Tibial nerve (tissue), 4 donors: Measurements from ENCODE around the gene POLR1H. TPM values are rescaled to one million over a fixed set of nuclear protein-coding genes. Genes with fewer than 3 reads are reported as not detected.

Experiments used
- DNase-seq, 2 donors: peaks; one replicate each; pipeline ENCODE4 v3.0.0-alpha.2; 2019; ENCODE audit warnings: low spot score in 2 of 2
- H3K27ac ChIP-seq, 4 donors: fragments of 200-600 bp; sonication (generic) in 3 of 4; one replicate each; pipeline ENCODE4 v1.5.1; 2017 to 2019; ENCODE audit warnings: mild to moderate bottlenecking in 1 of 4
- H3K27me3 ChIP-seq, 2 donors: fragments of 200-600 bp; sonication (generic) in 1 of 2; one replicate each; pipeline versions ENCODE4 v1.5.1 to v1.6.0; 2017 to 2019
- H3K36me3 ChIP-seq, 3 donors: fragments of 200-600 bp; sonication (generic); one replicate each; pipeline ENCODE4 v1.5.1; 2018 to 2019
- H3K4me1 ChIP-seq, 4 donors: fragments of 200-600 bp; sonication (generic) in 3 of 4; one replicate each; pipeline ENCODE4 v1.5.1; 2017 to 2019
- H3K4me3 ChIP-seq, 4 donors: fragments of 200-600 bp; sonication (generic) in 3 of 4; one replicate each; pipeline ENCODE4 v1.5.1; 2017 to 2019; ENCODE audit warnings: mild to moderate bottlenecking in 1 of 4, moderate library complexity in 1 of 4
- H3K9me3 ChIP-seq, 4 donors: fragments of 200-600 bp; sonication (generic) in 3 of 4; one replicate each; pipeline ENCODE4 v1.5.1; 2017 to 2019
- EP300 ChIP-seq, 2 donors: sonication (generic); formaldehyde crosslinking; IDR thresholded peaks; one replicate each; pipeline ENCODE4 v1.6.1; 2017; ENCODE audit warnings: antibody characterized with exemption in 2 of 2, mild to moderate bottlenecking in 1 of 2
- POLR2A ChIP-seq, 2 donors: fragments of 450-650 bp; IDR thresholded peaks; one replicate each; pipeline ENCODE4 v1.6.1; 2017; ENCODE audit warnings: antibody characterized with exemption in 2 of 2, mild to moderate bottlenecking in 2 of 2, moderate library complexity in 2 of 2
- WGBS, 2 donors: methylation state at CpG; one replicate each; pipeline ENCODE4 v1.1.5; 2018; 5-methylcytosine and 5-hydroxymethylcytosine counted together
- total RNA-seq, 4 donors: library from RNA; depleted of rRNA; stranded (reverse); fragments of >200 nt; gene quantifications; one replicate each; pipeline ENCODE4 v1.1.0, GENCODE V29; 2016
- TF ChIP-seq, protein P1 (sequence below), 5 experiments: fragments of 200-600 bp in 3 of 5; fragments of 450-650 bp in 2 of 5; sonication (generic) in 3 of 5; IDR thresholded peaks; one replicate each; pipeline ENCODE4 v1.5.1; 2016 to 2019; ENCODE audit warnings: antibody characterized with exemption in 5 of 5, mild to moderate bottlenecking in 3 of 5, moderate library complexity in 2 of 5

Gene POLR1H
- total RNA-seq, 4 donors from 2014 or later: 22.4 to 30.6 (median 24.8) TPM

DNA sequence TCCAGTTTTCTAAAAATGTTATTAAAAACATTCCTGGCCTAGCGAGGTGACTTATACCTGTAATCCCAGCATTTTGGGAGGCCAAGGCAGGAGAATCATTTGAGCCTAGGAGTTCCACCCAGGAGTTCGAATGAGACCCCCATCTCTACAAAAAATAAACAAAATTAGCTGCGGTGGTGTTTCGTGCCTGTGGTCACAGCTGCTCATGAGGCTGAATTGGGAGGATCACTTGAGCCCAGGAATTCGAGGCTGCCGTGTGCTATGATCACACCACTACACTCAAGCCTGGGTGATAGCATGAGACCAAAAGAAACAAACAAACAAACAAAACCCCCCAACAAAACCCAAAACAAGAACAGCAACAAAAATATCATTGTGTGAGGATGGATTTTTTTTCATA, 19.8 kb upstream of the POLR1H start:
- Histone ChIP-seq H3K4me3 (no peak overlapping the region), H3K27ac (no peak overlapping the region), H3K9me3 (no peaks in the 10 kb centered on the region), H3K36me3 (no peaks in the 10 kb centered on the region), H3K27me3 (no peaks in the 10 kb centered on the region), H3K4me1 (no peaks in the 10 kb centered on the region)
- DNase-seq: no peak
- TF ChIP-seq POLR2A (IDR thresholded peaks at IDR 0.05) (no peak), EP300 (IDR thresholded peaks at IDR 0.05) (no peak)
- TF ChIP-seq, protein P1, sequence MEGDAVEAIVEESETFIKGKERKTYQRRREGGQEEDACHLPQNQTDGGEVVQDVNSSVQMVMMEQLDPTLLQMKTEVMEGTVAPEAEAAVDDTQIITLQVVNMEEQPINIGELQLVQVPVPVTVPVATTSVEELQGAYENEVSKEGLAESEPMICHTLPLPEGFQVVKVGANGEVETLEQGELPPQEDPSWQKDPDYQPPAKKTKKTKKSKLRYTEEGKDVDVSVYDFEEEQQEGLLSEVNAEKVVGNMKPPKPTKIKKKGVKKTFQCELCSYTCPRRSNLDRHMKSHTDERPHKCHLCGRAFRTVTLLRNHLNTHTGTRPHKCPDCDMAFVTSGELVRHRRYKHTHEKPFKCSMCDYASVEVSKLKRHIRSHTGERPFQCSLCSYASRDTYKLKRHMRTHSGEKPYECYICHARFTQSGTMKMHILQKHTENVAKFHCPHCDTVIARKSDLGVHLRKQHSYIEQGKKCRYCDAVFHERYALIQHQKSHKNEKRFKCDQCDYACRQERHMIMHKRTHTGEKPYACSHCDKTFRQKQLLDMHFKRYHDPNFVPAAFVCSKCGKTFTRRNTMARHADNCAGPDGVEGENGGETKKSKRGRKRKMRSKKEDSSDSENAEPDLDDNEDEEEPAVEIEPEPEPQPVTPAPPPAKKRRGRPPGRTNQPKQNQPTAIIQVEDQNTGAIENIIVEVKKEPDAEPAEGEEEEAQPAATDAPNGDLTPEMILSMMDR (IDR thresholded peaks at IDR 0.05): no peak
- 83 to 88% methylated on average over 6 of the region's 6 CpGs for WGBS, 2 donors

DNA sequence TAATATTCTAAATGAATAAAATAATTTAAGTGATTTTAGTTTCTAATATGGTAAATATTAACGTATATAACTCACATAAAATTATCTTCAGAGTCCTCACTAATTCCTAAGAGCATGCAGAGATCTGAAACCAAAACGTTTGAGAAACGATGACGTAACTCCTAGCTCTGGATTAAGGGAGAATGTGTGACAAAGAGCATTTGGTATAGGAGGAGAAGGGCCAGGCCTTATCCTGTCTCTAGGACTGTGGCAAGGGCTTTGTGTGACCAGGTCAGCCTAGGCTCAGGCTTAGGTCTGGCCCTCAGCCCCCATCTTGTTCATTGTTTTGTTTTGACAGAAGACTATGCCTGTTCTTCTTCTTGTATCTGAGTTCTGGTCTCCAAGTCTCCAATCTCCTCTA, 19.2 kb upstream of the POLR1H start:
- no peaks in the 10 kb centered on the region for H3K4me1 ChIP-seq
- TF ChIP-seq, protein P1 (IDR thresholded peaks at IDR 0.05): no peak
- TF ChIP-seq POLR2A (IDR thresholded peaks at IDR 0.05) (no peak), EP300 (IDR thresholded peaks at IDR 0.05) (no peak)
- no peak for DNase-seq
- H3K9me3 ChIP-seq: no peaks in the 10 kb centered on the region
- no peaks in the 10 kb centered on the region for H3K27me3 ChIP-seq
- H3K27ac ChIP-seq: no peak overlapping the region
- no peak overlapping the region for H3K4me3 ChIP-seq
- 73 to 77% methylated on average over 4 of the region's 4 CpGs for WGBS, 2 donors
- no peaks in the 10 kb centered on the region for H3K36me3 ChIP-seq

DNA sequence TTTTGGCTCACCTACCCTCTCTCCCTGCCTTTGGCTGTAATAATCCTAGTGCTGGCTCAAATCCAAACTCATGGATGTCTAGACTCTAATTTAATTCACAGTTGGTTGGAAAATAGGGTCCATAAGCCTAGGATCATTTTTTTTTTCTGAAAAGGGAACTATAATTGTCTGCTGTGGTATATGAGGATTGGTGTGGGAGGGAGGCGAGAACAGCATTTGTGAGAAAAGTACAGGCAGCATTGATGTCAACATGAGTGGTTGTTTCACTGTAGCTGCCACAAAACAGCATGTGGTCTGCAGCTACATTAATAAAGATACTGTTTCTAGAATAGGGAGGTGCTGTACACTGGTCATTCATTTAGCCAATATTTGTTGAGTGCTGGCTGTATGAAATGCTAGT, 18.6 kb upstream of the POLR1H start:
- DNase-seq: no peak
- Histone ChIP-seq H3K27me3 (no peaks in the 10 kb centered on the region), H3K27ac (no peak overlapping the region), H3K9me3 (no peaks in the 10 kb centered on the region), H3K36me3 (no peaks in the 10 kb centered on the region), H3K4me3 (no peak overlapping the region), H3K4me1 (no peaks in the 10 kb centered on the region)
- 92 to 100% methylated on average over 1 of the region's 1 CpG for WGBS, 2 donors
- TF ChIP-seq POLR2A (IDR thresholded peaks at IDR 0.05): no peak
- TF ChIP-seq, protein P1 (IDR thresholded peaks at IDR 0.05): no peak
- no peak for TF ChIP-seq EP300 (IDR thresholded peaks at IDR 0.05)

DNA sequence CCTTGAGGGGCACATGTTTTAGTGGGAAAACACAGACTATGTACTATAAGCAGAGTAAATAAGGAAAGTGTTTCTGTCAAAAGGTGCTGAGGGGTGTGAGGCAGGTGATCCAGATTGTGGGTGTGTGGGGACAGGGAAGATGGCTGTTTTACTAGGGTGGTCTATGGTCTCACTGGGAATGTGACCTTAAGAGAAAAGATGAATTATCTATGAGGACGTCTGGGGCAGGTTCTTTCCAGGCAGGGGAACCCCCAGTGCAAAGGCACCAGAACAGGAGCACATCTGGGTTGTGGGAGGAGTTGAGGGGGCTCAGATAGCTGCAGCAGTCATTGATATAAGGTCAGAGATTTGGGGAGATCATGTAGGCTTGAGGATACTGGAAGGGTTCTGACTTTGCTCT, 18.2 kb upstream of the POLR1H start:
- Histone ChIP-seq H3K4me3 (no peak overlapping the region), H3K4me1 (no peaks in the 10 kb centered on the region), H3K27me3 (no peaks in the 10 kb centered on the region), H3K9me3 (no peaks in the 10 kb centered on the region), H3K27ac (no peak overlapping the region), H3K36me3 (no peaks in the 10 kb centered on the region)
- WGBS, 2 donors: 20 to 51% methylated on average over 1 of the region's 1 CpG
- DNase-seq: no peak
- TF ChIP-seq EP300 (IDR thresholded peaks at IDR 0.05) (no peak), POLR2A (IDR thresholded peaks at IDR 0.05) (no peak)
- TF ChIP-seq, protein P1 (IDR thresholded peaks at IDR 0.05): no peak

DNA sequence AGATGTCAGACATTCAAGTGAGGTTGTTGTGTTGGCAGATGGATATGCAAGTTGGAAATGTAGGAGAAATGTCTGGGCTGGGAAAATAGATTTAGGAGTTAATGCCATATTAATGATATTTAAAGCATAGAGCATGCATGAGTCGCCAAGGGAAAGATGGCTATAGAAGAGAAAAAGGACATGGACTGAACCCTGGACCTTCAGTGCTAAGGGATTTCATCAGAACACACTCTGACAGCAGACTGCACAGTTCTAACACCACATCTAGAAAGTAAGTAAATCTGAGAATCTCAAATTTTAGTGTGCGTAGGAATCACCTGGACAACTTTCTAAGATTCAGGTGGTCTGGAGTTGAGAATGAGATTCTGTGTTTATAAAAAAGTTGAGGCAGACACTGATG, 17.3 kb upstream of the POLR1H start:
- 93 to 94% methylated on average over 2 of the region's 2 CpGs for WGBS, 2 donors
- Histone ChIP-seq H3K27ac (no peak overlapping the region), H3K4me3 (no peak overlapping the region), H3K27me3 (no peaks in the 10 kb centered on the region), H3K9me3 (no peaks in the 10 kb centered on the region), H3K4me1 (no peaks in the 10 kb centered on the region), H3K36me3 (no peaks in the 10 kb centered on the region)
- no peak for TF ChIP-seq POLR2A (IDR thresholded peaks at IDR 0.05)
- TF ChIP-seq, protein P1 (IDR thresholded peaks at IDR 0.05): no peak
- no peak for TF ChIP-seq EP300 (IDR thresholded peaks at IDR 0.05)
- DNase-seq: no peak
